Stomach (tissue), 9 donors: ENCODE measurements around the gene SRRM1. TPM values are rescaled to one million over a fixed set of nuclear protein-coding genes. Genes with fewer than 3 reads are reported as not detected.

Experiments used
- DNase-seq, 2 donors: peaks; one replicate each; pipeline versions ENCODE4 v3.0.0 to v3.0.0-alpha.2; 2013 to 2019
- H3K27ac ChIP-seq, 5 donors: fragments of 200-600 bp in 4 of 5; sonication (generic) in 4 of 5; one replicate each; pipeline ENCODE4 v1.5.1; 2013 to 2019; ENCODE audit warnings: mild to moderate bottlenecking in 1 of 5, moderate library complexity in 1 of 5
- H3K27me3 ChIP-seq, 3 donors: fragments of 200-600 bp; sonication (generic); one replicate each; pipeline ENCODE4 v1.5.1; 2017 to 2019; ENCODE audit warnings: mixed run types in 1 of 3
- H3K36me3 ChIP-seq, 4 donors: fragments of 200-600 bp; sonication (generic); 1 replicate in 3 of 4; 2 replicates in 1 of 4; pipeline ENCODE4 v1.5.1; 2016 to 2019
- H3K4me1 ChIP-seq, 4 donors: fragments of 200-600 bp; sonication (generic); one replicate each; pipeline ENCODE4 v1.5.1; 2016 to 2019
- H3K4me3 ChIP-seq, 4 donors: fragments of 200-600 bp; sonication (generic) in 3 of 4; one replicate each; pipeline ENCODE4 v1.5.1; 2016 to 2019; ENCODE audit warnings: mild to moderate bottlenecking in 1 of 4
- H3K9me3 ChIP-seq, 4 donors: fragments of 200-600 bp; sonication (generic); one replicate each; pipeline ENCODE4 v1.5.1; 2016 to 2019
- CTCF ChIP-seq, 7 experiments: fragments of 450-650 bp in 4 of 7; fragments of 200-600 bp in 3 of 7; sonication (generic) in 3 of 7; IDR thresholded peaks; one replicate each; pipeline ENCODE4 v1.5.1; 2016 to 2019; ENCODE audit warnings: antibody characterized with exemption in 7 of 7, control low read depth in 2 of 7, mild to moderate bottlenecking in 1 of 7
- EP300 ChIP-seq: sonication (generic); formaldehyde crosslinking; IDR thresholded peaks from one replicate; pipeline ENCODE4 v1.6.1; 2017; ENCODE audit warnings: antibody characterized with exemption
- POLR2A ChIP-seq, 4 donors: fragments of 450-650 bp; IDR thresholded peaks; one replicate each; pipeline ENCODE4 v1.6.1; 2016; ENCODE audit warnings: antibody characterized with exemption in 4 of 4, control low read depth in 2 of 4, mild to moderate bottlenecking in 1 of 4, moderate library complexity in 1 of 4
- POLR2AphosphoS5 ChIP-seq, 3 donors: sonication (generic); formaldehyde crosslinking; IDR thresholded peaks; one replicate each; pipeline ENCODE4 v1.6.1; 2016; ENCODE audit warnings: antibody characterized with exemption in 3 of 3
- WGBS, 5 donors: extraction: QIAGEN DNeasy Blood & Tissue Kit in 3 of 5; methylation state at CpG; one replicate each; pipeline versions ENCODE4 v1.1.5 to v1.1.7; 2013 to 2018; 5-methylcytosine and 5-hydroxymethylcytosine counted together
- intact Hi-C: fragments of 100-400 bp; cut with DNase I; formaldehyde crosslinking; loops from one replicate; pipeline ENCODE4 v1.15.1; 2023; ENCODE audit warnings: low total_unique reads
- polyA plus RNA-seq, 3 donors: library from polyadenylated mRNA; stranded (reverse); fragments of 200-250 nt; gene quantifications; one replicate each; pipeline ENCODE4 v1.2.3, GENCODE V29; 2013
- total RNA-seq, 5 donors: library from RNA; depleted of rRNA; stranded (reverse); fragments of >200 nt; gene quantifications; one replicate each; pipeline versions ENCODE4 v1.1.0 to v1.2.3, GENCODE V29; 2014 to 2016
- donor health status: healthy with polysubstance abuse.
- donor health status: Bipolar disorder and iron deficiency.
- donor health status: healthy.

Gene SRRM1
- total and polyA plus RNA-seq, 8 donors, result 21.2 to 149 (median 104) TPM

GRCh38 chr1:24643363-24644099, 429 bp downstream of the SRRM1 start:
- 0 to 1% (median 0%) methylated on average over 13 to 50 of the region's 53 CpGs for WGBS, 5 donors
- Histone ChIP-seq H3K4me1 (peaks cover 29 to 57% (median 44%) of the 10 kb centered on the region in 4 donors), H3K9me3 (no peaks in the 10 kb centered on the region), H3K27ac (peak overlapping the region; percentile 94 to 100 (median 97)), H3K27me3 (no peaks in the 10 kb centered on the region), H3K36me3 (peaks cover 27 to 33% (median 30%) of the 10 kb centered on the region in 4 donors), H3K4me3 (peak overlapping the region; percentile 66 to 100 (median 95))
- peak; percentile 39 to 48 for DNase-seq
- no peak for TF ChIP-seq EP300
- intact Hi-C loops, result no loop called here

GRCh38 chr1:24644100-24644384, 940 bp downstream of the SRRM1 start:
- H3K27ac ChIP-seq, result peak overlapping the region; percentile 94 to 100 (median 97)
- no peak for DNase-seq
- peaks cover 29 to 57% (median 44%) of the 10 kb centered on the region in 4 donors for H3K4me1 ChIP-seq
- TF ChIP-seq CTCF (IDR thresholded peaks at IDR 0.05), result no peak
- TF ChIP-seq POLR2A (IDR thresholded peaks at IDR 0.05), result no peak
- TF ChIP-seq POLR2AphosphoS5 (IDR thresholded peaks at IDR 0.05), result no peak
- no peak for TF ChIP-seq EP300
- intact Hi-C loops, result no loop called here
- H3K36me3 ChIP-seq, result peaks cover 32 to 38% (median 35%) of the 10 kb centered on the region in 4 donors
- no peaks in the 10 kb centered on the region for H3K9me3 ChIP-seq
- WGBS, 5 donors, result 0 to 1% (median 0%) methylated on average over 9 of the region's 9 CpGs
- peak overlapping the region; percentile 66 to 100 (median 95) for H3K4me3 ChIP-seq
- no peaks in the 10 kb centered on the region for H3K27me3 ChIP-seq

GRCh38 chr1:24648919-24649318, 5.8 kb downstream of the SRRM1 start:
- Histone ChIP-seq H3K4me1 (peaks cover 19 to 35% (median 29%) of the 10 kb centered on the region in 4 donors), H3K9me3 (no peaks in the 10 kb centered on the region), H3K36me3 (peaks cover 80 to 87% (median 84%) of the 10 kb centered on the region in 4 donors), H3K27ac (no peak overlapping the region), H3K27me3 (no peaks in the 10 kb centered on the region), H3K4me3 (no peak overlapping the region)
- DNase-seq, result no peak
- TF ChIP-seq EP300 (no peak), CTCF (IDR thresholded peaks at IDR 0.05) (no peak), POLR2A (IDR thresholded peaks at IDR 0.05) (no peak), POLR2AphosphoS5 (IDR thresholded peaks at IDR 0.05) (no peak)
- intact Hi-C loops, result no loop called here
- WGBS, 5 donors, result 88 to 92% (median 90%) methylated on average over 5 of the region's 5 CpGs

- DNase-seq, result no peak
- H3K4me1 ChIP-seq, result peaks cover 3 to 28% (median 9%) of the 10 kb centered on the region in 4 donors
- H3K27ac ChIP-seq, result no peak overlapping the region
- H3K4me3 ChIP-seq, result no peak overlapping the region
- 92 to 95% (median 94%) methylated on average over 13 of the region's 13 CpGs for WGBS, 5 donors
- H3K36me3 ChIP-seq, result peaks cover 99 to 100% (median 100%) of the 10 kb centered on the region in 4 donors
- intact Hi-C loops, result no loop called here
- no peaks in the 10 kb centered on the region for H3K27me3 ChIP-seq
- no peaks in the 10 kb centered on the region for H3K9me3 ChIP-seq
- no peak for TF ChIP-seq POLR2AphosphoS5 (IDR thresholded peaks at IDR 0.05)
- no peak for TF ChIP-seq POLR2A (IDR thresholded peaks at IDR 0.05)
- TF ChIP-seq EP300, result no peak
Observed at GRCh38 chr1:24652382-24652781, 9.3 kb downstream of the SRRM1 start.

- WGBS, 5 donors, result 90 to 97% (median 93%) methylated on average over 3 of the region's 3 CpGs
- H3K36me3 ChIP-seq, result peaks cover 96 to 100% (median 100%) of the 10 kb centered on the region in 4 donors
- intact Hi-C loops, result no loop called here
- peaks cover 6 to 35% (median 12%) of the 10 kb centered on the region in 4 donors for H3K4me1 ChIP-seq
- no peaks in the 10 kb centered on the region for H3K9me3 ChIP-seq
- no peak for TF ChIP-seq POLR2AphosphoS5 (IDR thresholded peaks at IDR 0.05)
- no peak for TF ChIP-seq EP300
- no peak for TF ChIP-seq POLR2A (IDR thresholded peaks at IDR 0.05)
- no peak for TF ChIP-seq CTCF (IDR thresholded peaks at IDR 0.05)
- no peak overlapping the region for H3K27ac ChIP-seq
- DNase-seq, result no peak
- no peak overlapping the region for H3K4me3 ChIP-seq
- H3K27me3 ChIP-seq, result no peaks in the 10 kb centered on the region
Observed at GRCh38 chr1:24654010-24654409, 10.9 kb downstream of the SRRM1 start.
